Smooth muscle cell (in vitro differentiated cells): Measurements from ENCODE around the gene EHD2. TPM values are rescaled to one million over a fixed set of nuclear protein-coding genes. Genes with fewer than 3 reads are reported as not detected.

ENCODE experiments used
- DNase-seq: peaks from one replicate; lab custom pipeline; 2025; ENCODE audit not compliant: unreplicated experiment; lab: John Stamatoyannopoulos, UW
- H2AFZ ChIP-seq: fragments of 200-600 bp; sonication (generic); 2 replicates; pipeline ENCODE4 v1.6.0; 2016; ENCODE audit warnings: antibody characterized with exemption, low read depth, mild to moderate bottlenecking
- H3F3A ChIP-seq: fragments of 200-600 bp; sonication (generic); 2 replicates; pipeline ENCODE4 v1.6.0; 2017; ENCODE audit warnings: antibody characterized with exemption, low read depth
- H3K27ac ChIP-seq: fragments of 200-600 bp; sonication (generic); 2 replicates; pipeline ENCODE4 v1.5.1; 2016; ENCODE audit warnings: low read depth, mild to moderate bottlenecking
- H3K27me3 ChIP-seq: fragments of 200-600 bp; sonication (generic); 2 replicates; pipeline ENCODE4 v1.6.1; 2016; ENCODE audit warnings: low read depth, mild to moderate bottlenecking
- H3K36me3 ChIP-seq: fragments of 200-600 bp; sonication (generic); 2 replicates; pipeline ENCODE4 v1.5.1; 2016; ENCODE audit warnings: low read depth
- H3K4me1 ChIP-seq: fragments of 200-600 bp; sonication (generic); 2 replicates; pipeline ENCODE4 v1.5.1; 2016; ENCODE audit warnings: low read depth
- H3K4me2 ChIP-seq: fragments of 200-600 bp; sonication (generic); 2 replicates; pipeline ENCODE4 v1.6.0; 2016; ENCODE audit warnings: mild to moderate bottlenecking
- H3K4me3 ChIP-seq: fragments of 200-600 bp; sonication (generic); 2 replicates; pipeline ENCODE4 v1.5.1; 2016; ENCODE audit warnings: mild to moderate bottlenecking
- H3K79me2 ChIP-seq: fragments of 200-600 bp; sonication (generic); 2 replicates; pipeline ENCODE4 v1.6.0; 2016; ENCODE audit warnings: low read depth, mild to moderate bottlenecking
- H3K9ac ChIP-seq: fragments of 200-600 bp; sonication (generic); 2 replicates; pipeline ENCODE4 v1.6.0; 2016; ENCODE audit warnings: low read depth
- H3K9me3 ChIP-seq: fragments of 200-600 bp; sonication (generic); replicated peaks from 2 replicates; pipeline ENCODE4 v1.5.1; 2016; ENCODE audit warnings: low read depth
- H4K20me1 ChIP-seq: fragments of 200-600 bp; sonication (generic); 2 replicates; pipeline ENCODE4 v1.6.0; 2016; ENCODE audit warnings: low read depth
- WGBS: methylation state at CpG from one replicate; pipeline ENCODE4 v1.1.7; 2016; ENCODE audit warnings: low lambda C conversion rate; 5-methylcytosine and 5-hydroxymethylcytosine counted together
- polyA plus RNA-seq: library from polyadenylated mRNA; unstranded; fragments of >200 nt; fragmentation: Nextera tagmentation; extraction: Ambion mirVana; gene quantifications from 2 replicates; pipeline ENCODE4 v1.2.1, GENCODE V29; 2016
- total RNA-seq: library from RNA; depleted of rRNA; stranded (reverse); fragments of >200 nt; gene quantifications from 2 replicates; pipeline ENCODE4 v1.2.3, GENCODE V29; 2014
- TF ChIP-seq, protein P1 (sequence below): fragments of 200-600 bp; sonication (generic); IDR thresholded peaks from 2 replicates; pipeline ENCODE4 v1.5.1; 2017; ENCODE audit warnings: borderline replicate concordance, mild to moderate bottlenecking, antibody characterized with exemption; ENCODE audit not compliant: insufficient read depth, poor library complexity, severe bottlenecking

Gene EHD2
- total and polyA plus RNA-seq, 2 experiments from 2014 or later: 65.6 to 200 TPM

DNA sequence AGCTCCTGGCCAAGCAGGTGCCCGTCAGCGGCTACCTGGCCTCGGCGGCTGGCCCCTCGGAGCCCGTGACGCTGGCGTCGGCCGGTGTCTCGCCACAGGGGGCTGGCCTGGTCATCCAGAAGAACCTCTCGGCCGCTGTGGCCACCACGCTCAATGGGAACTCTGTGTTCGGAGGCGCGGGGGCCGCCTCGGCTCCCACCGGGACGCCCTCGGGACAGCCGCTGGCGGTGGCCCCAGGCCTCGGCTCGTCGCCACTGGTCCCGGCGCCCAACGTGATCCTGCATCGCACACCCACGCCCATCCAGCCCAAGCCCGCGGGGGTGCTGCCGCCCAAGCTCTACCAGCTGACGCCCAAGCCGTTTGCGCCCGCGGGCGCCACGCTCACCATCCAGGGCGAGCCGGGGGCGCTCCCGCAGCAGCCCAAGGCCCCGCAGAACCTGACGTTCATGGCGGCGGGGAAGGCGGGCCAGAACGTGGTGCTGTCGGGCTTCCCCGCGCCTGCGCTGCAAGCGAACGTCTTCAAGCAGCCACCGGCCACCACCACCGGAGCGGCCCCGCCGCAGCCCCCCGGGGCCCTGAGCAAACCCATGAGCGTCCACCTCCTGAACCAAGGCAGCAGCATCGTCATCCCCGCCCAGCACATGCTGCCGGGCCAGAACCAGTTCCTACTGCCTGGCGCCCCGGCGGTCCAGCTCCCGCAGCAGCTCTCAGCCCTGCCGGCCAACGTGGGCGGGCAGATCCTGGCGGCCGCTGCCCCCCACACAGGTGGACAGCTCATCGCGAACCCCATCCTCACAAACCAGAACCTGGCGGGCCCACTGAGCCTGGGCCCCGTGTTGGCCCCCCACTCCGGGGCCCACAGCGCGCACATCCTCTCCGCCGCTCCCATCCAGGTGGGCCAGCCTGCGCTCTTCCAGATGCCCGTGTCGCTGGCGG lies 33.0 kb upstream of the EHD2 start:
- H3K79me2 ChIP-seq: no peaks in the 10 kb centered on the region
- no peak for DNase-seq
- H3F3A ChIP-seq: no peaks in the 10 kb centered on the region
- no peak overlapping the region for H3K27ac ChIP-seq
- TF ChIP-seq, protein P1, sequence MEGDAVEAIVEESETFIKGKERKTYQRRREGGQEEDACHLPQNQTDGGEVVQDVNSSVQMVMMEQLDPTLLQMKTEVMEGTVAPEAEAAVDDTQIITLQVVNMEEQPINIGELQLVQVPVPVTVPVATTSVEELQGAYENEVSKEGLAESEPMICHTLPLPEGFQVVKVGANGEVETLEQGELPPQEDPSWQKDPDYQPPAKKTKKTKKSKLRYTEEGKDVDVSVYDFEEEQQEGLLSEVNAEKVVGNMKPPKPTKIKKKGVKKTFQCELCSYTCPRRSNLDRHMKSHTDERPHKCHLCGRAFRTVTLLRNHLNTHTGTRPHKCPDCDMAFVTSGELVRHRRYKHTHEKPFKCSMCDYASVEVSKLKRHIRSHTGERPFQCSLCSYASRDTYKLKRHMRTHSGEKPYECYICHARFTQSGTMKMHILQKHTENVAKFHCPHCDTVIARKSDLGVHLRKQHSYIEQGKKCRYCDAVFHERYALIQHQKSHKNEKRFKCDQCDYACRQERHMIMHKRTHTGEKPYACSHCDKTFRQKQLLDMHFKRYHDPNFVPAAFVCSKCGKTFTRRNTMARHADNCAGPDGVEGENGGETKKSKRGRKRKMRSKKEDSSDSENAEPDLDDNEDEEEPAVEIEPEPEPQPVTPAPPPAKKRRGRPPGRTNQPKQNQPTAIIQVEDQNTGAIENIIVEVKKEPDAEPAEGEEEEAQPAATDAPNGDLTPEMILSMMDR: no peak
- H3K4me1 ChIP-seq: no peaks in the 10 kb centered on the region
- H3K4me3 ChIP-seq: no peak overlapping the region
- H3K27me3 ChIP-seq: no peaks in the 10 kb centered on the region
- H2AFZ ChIP-seq: no peak overlapping the region
- WGBS: 97% methylated on average over 79 of the region's 90 CpGs
- no peak overlapping the region for H3K9ac ChIP-seq
- H3K9me3 ChIP-seq: no peaks in the 10 kb centered on the region
- H3K4me2 ChIP-seq: no peak overlapping the region
- H3K36me3 ChIP-seq: peaks cover 3% of the 10 kb centered on the region
- H4K20me1 ChIP-seq: peaks cover 48% of the 10 kb centered on the region

DNA sequence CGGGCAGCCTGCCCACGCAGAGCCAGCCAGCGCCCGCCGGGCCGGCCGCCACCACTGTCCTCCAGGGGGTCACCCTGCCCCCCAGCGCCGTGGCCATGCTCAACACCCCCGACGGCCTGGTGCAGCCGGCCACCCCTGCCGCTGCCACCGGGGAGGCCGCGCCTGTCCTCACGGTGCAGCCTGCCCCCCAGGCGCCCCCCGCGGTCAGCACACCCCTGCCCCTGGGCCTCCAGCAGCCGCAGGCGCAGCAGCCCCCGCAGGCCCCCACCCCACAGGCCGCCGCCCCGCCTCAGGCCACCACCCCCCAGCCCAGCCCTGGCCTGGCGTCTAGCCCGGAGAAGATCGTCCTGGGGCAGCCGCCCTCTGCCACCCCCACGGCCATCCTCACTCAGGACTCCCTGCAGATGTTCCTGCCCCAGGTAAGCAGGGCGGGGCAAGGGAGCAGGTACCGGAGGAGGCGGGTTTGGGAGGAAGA lies 32.3 kb upstream of the EHD2 start:
- no peak for DNase-seq
- peaks cover 3% of the 10 kb centered on the region for H3K36me3 ChIP-seq
- no peaks in the 10 kb centered on the region for H3K9me3 ChIP-seq
- no peak overlapping the region for H3K27ac ChIP-seq
- H3F3A ChIP-seq: no peaks in the 10 kb centered on the region
- TF ChIP-seq, protein P1: no peak
- no peak overlapping the region for H3K4me2 ChIP-seq
- WGBS: 96% methylated on average over 18 of the region's 34 CpGs
- no peaks in the 10 kb centered on the region for H3K4me1 ChIP-seq
- no peak overlapping the region for H3K9ac ChIP-seq
- peaks cover 52% of the 10 kb centered on the region for H4K20me1 ChIP-seq
- no peak overlapping the region for H2AFZ ChIP-seq
- H3K4me3 ChIP-seq: no peak overlapping the region
- no peaks in the 10 kb centered on the region for H3K27me3 ChIP-seq
- no peaks in the 10 kb centered on the region for H3K79me2 ChIP-seq

DNA sequence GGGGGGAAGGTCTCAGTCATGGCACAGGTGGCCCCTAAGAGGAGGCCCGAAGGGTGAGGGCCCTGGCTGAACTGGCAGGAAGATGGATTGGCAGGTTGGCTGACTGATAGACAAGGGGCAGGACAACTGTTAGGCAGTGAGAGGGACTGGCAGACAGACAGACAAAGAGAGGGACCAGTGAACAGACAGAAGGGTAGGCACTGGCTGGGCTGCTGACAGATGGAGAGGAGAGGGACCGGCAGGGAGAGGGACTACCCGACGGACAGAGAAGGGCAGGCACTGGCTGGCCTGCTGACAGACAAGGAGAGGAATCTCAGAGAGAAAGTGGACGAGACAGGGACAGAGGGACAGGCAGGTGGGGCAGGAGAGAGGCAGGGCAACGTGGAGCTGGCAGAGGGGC lies 31.8 kb upstream of the EHD2 start:
- Histone ChIP-seq H3K79me2 (peaks cover 2% of the 10 kb centered on the region), H3K9me3 (no peaks in the 10 kb centered on the region), H3K4me3 (no peak overlapping the region), H3K4me1 (no peaks in the 10 kb centered on the region), H3K27ac (no peak overlapping the region), H3K27me3 (no peaks in the 10 kb centered on the region), H2AFZ (no peak overlapping the region), H3F3A (no peaks in the 10 kb centered on the region), H4K20me1 (peaks cover 57% of the 10 kb centered on the region), H3K4me2 (no peak overlapping the region), H3K36me3 (peaks cover 3% of the 10 kb centered on the region), H3K9ac (no peak overlapping the region)
- no peak for DNase-seq
- TF ChIP-seq, protein P1: no peak
- 94% methylated on average over 6 of the region's 6 CpGs for WGBS
